HUES64 (cell line): ENCODE measurements around the gene FURIN.

Experiments used
- H3K27ac ChIP-seq: 2 replicates; pipeline ENCODE4 v1.7.0; 2013; ENCODE audit warnings: low read depth, low read length, inconsistent platforms
- H3K27me3 ChIP-seq: 2 replicates; pipeline ENCODE4 v1.6.1; 2013; ENCODE audit warnings: mild to moderate bottlenecking, low read length; ENCODE audit not compliant: insufficient read depth
- H3K36me3 ChIP-seq: 2 replicates; pipeline ENCODE4 v1.6.1; 2013; ENCODE audit warnings: mild to moderate bottlenecking, low read length; ENCODE audit not compliant: insufficient read depth
- H3K4me1 ChIP-seq: 2 replicates; pipeline ENCODE4 v1.6.1; 2013; ENCODE audit warnings: mild to moderate bottlenecking, low read length, moderate library complexity; ENCODE audit not compliant: insufficient read depth
- H3K4me3 ChIP-seq: 2 replicates; pipeline ENCODE4 v1.5.1; 2013; ENCODE audit warnings: mild to moderate bottlenecking, low read length, moderate library complexity
- H3K9ac ChIP-seq: 2 replicates; pipeline ENCODE4 v1.6.1; 2013; ENCODE audit warnings: mild to moderate bottlenecking, low read depth, low read length
- H3K9me3 ChIP-seq: 2 replicates; pipeline ENCODE4 v1.6.1; 2013; ENCODE audit warnings: low read depth, low read length; ENCODE audit not compliant: insufficient read depth
- WGBS: fragments of 150-250, 120-280 bp; methylation state at CpG from one replicate; pipeline ENCODE4 v1.1.7; 2013; ENCODE audit warnings: missing lambda C conversion rate; 5-methylcytosine and 5-hydroxymethylcytosine counted together

The FURIN gene

DNA sequence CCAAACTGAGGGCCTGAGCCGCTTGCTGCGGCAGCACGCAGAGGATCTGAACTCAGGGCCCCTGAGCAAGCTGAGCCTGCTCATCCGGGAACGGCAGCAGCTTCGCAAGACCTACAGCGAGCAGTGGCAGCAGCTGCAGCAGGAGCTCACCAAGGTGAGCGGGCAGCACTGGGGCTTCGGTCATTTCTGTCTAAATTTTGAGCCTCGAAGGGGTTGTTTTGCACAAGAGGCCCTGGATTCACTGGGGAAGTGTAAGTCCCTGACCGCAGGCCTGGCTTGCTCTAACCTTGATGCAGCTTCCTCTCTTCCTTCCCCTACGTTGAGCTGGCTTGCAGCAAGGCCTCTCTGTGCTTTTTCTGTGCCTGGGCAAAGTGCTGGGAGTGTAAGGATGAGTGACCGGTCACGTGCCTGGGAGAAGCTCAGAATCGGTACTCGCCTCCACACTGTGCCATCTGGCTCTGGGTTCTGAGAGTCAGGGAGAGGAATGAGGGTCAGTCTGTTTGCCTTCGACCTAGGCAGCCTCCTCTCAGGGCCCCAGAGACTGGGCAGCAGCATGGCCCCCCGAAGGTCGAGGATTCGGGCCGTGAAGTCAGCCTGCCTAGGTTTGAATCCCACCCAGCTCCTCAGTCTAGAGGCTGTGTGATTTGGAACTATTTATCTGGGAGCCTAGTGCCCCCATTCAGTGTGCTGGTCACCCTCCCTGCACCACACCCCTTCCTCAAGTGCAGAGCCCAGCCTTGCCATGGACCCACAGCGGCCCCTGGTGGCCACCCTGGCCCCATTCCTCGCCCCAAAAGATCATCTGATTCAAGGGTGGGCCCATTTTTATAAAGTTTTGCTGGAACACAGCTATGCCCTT, 17.3 kb downstream of the FURIN start:
- Histone ChIP-seq H3K36me3 (0 out of 2 replicates have a peak, but pooled peaks cover 1% of the 10 kb centered on the region), H3K27ac (no peak overlapping the region), H3K4me1 (peaks cover 8% of the 10 kb centered on the region), H3K9me3 (no peaks in the 10 kb centered on the region), H3K9ac (no peak overlapping the region), H3K4me3 (no peak overlapping the region), H3K27me3 (no peaks in the 10 kb centered on the region)
- WGBS = 74% methylated on average over 23 of the region's 23 CpGs

DNA sequence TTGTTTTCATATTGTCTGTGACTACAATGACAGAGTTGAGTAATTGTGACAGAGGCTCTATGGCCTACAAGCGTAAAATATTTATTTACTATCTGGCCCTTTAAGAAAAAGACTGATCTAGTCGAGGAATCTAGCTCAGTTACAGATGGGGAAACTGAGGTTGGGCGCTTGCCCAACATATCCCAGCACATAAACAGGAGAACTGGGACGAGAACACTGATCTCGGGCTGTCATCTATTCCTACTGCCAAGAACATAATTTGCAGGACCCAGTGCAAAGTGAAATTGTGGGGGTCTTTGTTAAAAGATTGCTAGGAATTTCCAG, 17.9 kb downstream of the FURIN start:
- H3K4me1 ChIP-seq = peaks cover 8% of the 10 kb centered on the region
- H3K36me3 ChIP-seq = no peaks in the 10 kb centered on the region
- no peaks in the 10 kb centered on the region for H3K27me3 ChIP-seq
- no peak overlapping the region for H3K9ac ChIP-seq
- no peaks in the 10 kb centered on the region for H3K9me3 ChIP-seq
- no peak overlapping the region for H3K27ac ChIP-seq
- WGBS = 84% methylated on average over 4 of the region's 5 CpGs
- no peak overlapping the region for H3K4me3 ChIP-seq

DNA sequence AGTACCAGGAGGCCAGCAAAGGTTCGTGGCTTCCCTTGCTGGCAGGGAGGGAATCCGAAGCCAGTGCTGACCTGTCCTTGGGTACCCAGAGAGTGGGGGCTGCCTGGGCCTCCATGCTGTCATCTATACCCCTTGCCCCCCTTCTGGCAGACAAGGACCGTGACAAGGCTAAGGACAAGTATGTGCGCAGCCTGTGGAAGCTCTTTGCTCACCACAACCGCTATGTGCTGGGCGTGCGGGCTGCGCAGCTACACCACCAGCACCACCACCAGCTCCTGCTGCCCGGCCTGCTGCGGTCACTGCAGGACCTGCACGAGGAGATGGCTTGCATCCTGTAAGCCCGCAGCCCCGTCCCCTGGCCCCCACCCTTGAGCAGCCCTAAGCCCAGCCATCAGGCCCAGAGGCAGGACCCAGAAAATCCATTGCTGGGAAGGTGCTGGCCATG, 18.7 kb downstream of the FURIN start:
- H3K36me3 ChIP-seq = no peaks in the 10 kb centered on the region
- H3K9me3 ChIP-seq = no peaks in the 10 kb centered on the region
- no peaks in the 10 kb centered on the region for H3K27me3 ChIP-seq
- H3K9ac ChIP-seq = no peak overlapping the region
- H3K4me3 ChIP-seq = no peak overlapping the region
- 94% methylated on average over 13 of the region's 13 CpGs for WGBS
- H3K4me1 ChIP-seq = peaks cover 8% of the 10 kb centered on the region
- H3K27ac ChIP-seq = no peak overlapping the region

DNA sequence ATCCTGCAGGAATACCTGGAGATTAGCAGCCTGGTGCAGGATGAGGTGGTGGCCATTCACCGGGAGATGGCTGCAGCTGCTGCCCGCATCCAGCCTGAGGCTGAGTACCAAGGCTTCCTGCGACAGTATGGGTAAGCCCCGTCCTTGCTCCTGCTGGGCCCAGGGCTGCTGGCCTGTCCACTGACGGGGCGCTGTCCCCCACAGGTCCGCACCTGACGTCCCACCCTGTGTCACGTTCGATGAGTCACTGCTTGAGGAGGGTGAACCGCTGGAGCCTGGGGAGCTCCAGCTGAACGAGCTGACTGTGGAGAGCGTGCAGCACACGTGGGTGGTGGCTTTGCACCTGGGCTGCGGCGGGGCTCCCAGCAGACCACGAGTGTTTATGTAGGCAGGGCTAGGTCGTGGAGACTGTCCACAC, 20.9 kb downstream of the FURIN start:
- Histone ChIP-seq H3K4me1 (peaks cover 5% of the 10 kb centered on the region), H3K9ac (no peak overlapping the region), H3K27ac (no peak overlapping the region), H3K9me3 (no peaks in the 10 kb centered on the region), H3K4me3 (no peak overlapping the region), H3K36me3 (peaks cover 14% of the 10 kb centered on the region; the same call in 1 of the 2 replicates), H3K27me3 (no peaks in the 10 kb centered on the region)
- WGBS = 93% methylated on average over 18 of the region's 18 CpGs

DNA sequence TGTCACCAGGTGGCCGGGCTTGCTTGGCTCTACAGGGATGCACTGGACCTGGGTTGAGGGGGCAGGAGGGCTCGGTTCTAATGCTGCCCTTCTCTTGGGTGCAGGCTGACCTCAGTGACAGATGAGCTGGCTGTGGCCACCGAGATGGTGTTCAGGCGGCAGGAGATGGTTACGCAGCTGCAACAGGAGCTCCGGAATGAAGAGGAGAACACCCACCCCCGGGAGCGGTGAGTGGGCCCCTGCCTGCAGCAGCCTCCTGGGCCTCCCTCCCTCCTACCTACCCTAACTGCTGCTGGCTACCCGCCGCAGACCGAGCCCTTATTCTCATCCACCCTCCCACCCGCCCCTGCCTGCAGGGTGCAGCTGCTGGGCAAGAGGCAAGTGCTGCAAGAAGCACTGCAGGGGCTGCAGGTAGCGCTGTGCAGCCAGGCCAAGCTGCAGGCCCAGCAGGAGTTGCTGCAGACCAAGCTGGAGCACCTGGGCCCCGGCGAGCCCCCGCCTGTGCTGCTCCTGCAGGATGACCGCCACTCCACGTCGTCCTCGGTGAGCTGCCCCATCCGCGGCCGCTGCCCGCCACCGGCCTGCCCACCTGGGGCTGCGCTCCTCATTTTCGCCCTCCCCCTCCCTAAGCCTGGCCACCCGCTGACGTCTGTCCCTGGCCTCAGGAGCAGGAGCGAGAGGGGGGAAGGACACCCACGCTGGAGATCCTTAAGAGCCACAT, 21.5 kb downstream of the FURIN start:
- Histone ChIP-seq H3K9ac (no peak overlapping the region), H3K9me3 (no peaks in the 10 kb centered on the region), H3K4me3 (no peak overlapping the region), H3K4me1 (peaks cover 5% of the 10 kb centered on the region), H3K36me3 (peaks cover 14% of the 10 kb centered on the region; the same call in 1 of the 2 replicates), H3K27ac (no peak overlapping the region), H3K27me3 (no peaks in the 10 kb centered on the region)
- 85% methylated on average over 31 of the region's 31 CpGs for WGBS

DNA sequence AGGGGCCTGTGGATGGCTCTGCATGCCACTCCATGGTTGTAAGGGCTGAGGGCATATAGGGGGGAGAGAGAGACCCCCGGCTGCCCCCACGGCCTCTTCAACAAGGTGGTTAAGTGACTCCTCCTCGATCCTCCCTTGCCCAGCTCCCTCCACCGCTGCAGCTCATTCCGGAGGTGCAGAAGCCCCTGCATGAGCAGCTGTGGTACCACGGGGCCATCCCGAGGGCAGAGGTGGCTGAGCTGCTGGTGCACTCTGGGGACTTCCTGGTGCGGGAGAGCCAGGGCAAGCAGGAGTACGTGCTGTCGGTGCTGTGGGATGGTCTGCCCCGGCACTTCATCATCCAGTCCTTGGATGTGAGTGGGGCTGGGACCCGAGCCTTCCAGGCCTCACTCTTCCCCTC, 22.5 kb downstream of the FURIN start:
- no peak overlapping the region for H3K4me3 ChIP-seq
- H3K27ac ChIP-seq = no peak overlapping the region
- no peaks in the 10 kb centered on the region for H3K9me3 ChIP-seq
- peaks cover 14% of the 10 kb centered on the region; the same call in 1 of the 2 replicates for H3K36me3 ChIP-seq
- peaks cover under 1% of the 10 kb centered on the region for H3K4me1 ChIP-seq
- no peak overlapping the region for H3K9ac ChIP-seq
- no peaks in the 10 kb centered on the region for H3K27me3 ChIP-seq
- WGBS = 88% methylated on average over 11 of the region's 12 CpGs

DNA sequence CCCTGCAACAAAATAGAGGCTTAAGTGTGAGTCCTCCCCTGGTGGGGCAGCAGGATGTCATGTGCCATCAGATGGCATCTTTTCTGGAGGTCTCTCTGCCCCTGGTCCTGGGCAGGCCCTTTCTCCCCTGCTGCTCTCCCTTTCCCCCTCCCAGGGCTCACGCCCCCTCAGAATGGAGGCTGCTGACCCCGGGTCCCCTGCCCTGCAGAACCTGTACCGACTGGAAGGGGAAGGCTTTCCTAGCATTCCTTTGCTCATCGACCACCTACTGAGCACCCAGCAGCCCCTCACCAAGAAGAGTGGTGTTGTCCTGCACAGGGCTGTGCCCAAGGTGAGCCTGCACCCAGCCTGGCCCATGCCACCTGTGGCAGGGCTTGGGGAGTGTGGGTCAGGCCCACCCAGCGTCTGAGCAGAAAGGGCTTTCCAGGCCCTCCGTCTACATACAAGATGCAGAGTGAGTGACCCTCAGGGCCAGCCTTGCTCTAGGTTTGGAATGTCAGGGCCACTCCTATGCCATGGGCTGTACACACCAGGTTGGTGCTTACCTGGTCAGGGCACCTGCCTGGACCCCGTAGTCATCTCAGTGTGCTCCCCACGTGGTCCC, 23.1 kb downstream of the FURIN start:
- Histone ChIP-seq H3K27me3 (no peaks in the 10 kb centered on the region), H3K36me3 (peaks cover 14% of the 10 kb centered on the region; the same call in 1 of the 2 replicates), H3K4me1 (no peaks in the 10 kb centered on the region), H3K9ac (no peak overlapping the region), H3K27ac (no peak overlapping the region), H3K4me3 (no peak overlapping the region), H3K9me3 (no peaks in the 10 kb centered on the region)
- 90% methylated on average over 8 of the region's 8 CpGs for WGBS

DNA sequence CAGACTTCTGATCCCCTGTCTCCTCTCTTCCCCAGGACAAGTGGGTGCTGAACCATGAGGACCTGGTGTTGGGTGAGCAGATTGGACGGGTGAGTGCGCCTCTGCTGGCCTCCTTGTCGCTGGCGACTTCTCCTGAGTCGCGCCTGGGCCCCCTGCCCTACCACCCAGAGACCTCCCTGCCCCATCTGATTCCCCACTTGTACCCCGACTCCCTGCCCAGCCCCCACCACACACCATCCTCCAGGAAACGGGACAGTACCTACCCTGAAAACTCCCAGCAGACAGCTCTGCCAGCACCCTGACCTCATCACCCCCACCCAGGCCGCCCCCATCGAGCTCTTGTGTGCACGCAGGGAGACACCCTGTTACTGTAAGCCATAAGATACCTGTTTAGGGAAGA, 23.6 kb downstream of the FURIN start:
- Histone ChIP-seq H3K9me3 (no peaks in the 10 kb centered on the region), H3K27ac (no peak overlapping the region), H3K27me3 (no peaks in the 10 kb centered on the region), H3K4me1 (no peaks in the 10 kb centered on the region), H3K9ac (no peak overlapping the region), H3K4me3 (no peak overlapping the region), H3K36me3 (peaks cover 14% of the 10 kb centered on the region; the same call in 1 of the 2 replicates)
- WGBS = 95% methylated on average over 11 of the region's 11 CpGs

DNA sequence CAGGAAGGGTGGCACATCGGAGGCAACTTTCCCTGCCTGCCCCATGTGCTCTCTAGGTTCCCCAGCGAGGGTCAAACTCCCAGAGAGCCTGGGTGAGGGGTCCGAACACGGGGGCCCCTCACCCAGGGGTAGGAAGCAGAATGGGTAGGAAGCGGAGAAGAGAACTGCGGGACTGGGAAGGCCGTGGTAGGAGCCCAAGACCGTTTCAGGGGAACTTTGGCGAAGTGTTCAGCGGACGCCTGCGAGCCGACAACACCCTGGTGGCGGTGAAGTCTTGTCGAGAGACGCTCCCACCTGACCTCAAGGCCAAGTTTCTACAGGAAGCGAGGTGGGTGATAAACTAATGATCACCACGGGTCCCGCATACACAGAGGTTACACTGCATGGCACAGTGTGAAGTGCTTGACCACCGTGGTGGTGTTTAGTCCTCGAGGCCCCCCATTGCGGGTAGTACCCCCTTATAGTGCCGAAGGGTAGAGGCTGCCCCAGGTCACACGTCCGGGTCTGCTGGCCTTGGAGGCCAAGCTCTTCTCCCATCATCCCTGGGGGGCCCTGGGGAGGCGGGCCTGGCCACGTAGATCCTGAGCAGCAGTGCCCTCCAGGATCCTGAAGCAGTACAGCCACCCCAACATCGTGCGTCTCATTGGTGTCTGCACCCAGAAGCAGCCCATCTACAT, 24.2 kb downstream of the FURIN start:
- no peaks in the 10 kb centered on the region for H3K27me3 ChIP-seq
- no peak overlapping the region for H3K4me3 ChIP-seq
- no peaks in the 10 kb centered on the region for H3K9me3 ChIP-seq
- 96% methylated on average over 29 of the region's 29 CpGs for WGBS
- H3K36me3 ChIP-seq = peaks cover 14% of the 10 kb centered on the region; the same call in 1 of the 2 replicates
- no peaks in the 10 kb centered on the region for H3K4me1 ChIP-seq
- no peak overlapping the region for H3K27ac ChIP-seq
- H3K9ac ChIP-seq = no peak overlapping the region

DNA sequence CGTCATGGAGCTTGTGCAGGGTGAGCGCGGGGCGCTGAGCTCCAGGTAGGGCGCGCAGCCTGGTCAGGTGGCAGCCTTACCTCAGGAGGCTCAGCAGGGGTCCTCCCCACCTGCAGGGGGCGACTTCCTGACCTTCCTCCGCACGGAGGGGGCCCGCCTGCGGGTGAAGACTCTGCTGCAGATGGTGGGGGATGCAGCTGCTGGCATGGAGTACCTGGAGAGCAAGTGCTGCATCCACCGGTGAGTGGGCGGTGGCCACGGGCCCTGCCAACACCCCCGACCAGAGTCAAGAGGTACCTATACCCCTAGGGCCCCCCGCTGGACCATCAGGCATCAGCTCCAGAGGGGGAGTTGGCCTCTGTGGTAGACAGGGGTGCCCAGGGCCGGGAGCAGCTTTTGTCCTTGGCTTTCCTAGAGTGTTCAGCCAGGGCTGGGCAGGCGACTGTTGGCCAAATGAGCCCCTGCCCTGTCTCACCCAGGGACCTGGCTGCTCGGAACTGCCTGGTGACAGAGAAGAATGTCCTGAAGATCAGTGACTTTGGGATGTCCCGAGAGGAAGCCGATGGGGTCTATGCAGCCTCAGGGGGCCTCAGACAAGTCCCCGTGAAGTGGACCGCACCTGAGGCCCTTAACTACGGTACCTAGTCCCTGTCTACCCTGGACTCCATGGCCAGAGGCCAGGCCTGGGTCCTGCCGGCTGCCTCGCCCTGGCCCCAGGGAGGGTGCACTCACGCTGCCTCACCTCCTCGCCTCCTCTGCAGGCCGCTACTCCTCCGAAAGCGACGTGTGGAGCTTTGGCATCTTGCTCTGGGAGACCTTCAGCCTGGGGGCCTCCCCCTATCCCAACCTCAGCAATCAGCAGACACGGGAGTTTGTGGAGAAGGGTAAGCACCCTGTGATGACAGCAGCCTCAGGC, 25.0 kb downstream of the FURIN start:
- H3K4me1 ChIP-seq = no peaks in the 10 kb centered on the region
- no peaks in the 10 kb centered on the region for H3K27me3 ChIP-seq
- WGBS = 93% methylated on average over 33 of the region's 33 CpGs
- peaks cover 14% of the 10 kb centered on the region; the same call in 1 of the 2 replicates for H3K36me3 ChIP-seq
- no peak overlapping the region for H3K4me3 ChIP-seq
- no peaks in the 10 kb centered on the region for H3K9me3 ChIP-seq
- H3K9ac ChIP-seq = no peak overlapping the region
- H3K27ac ChIP-seq = no peak overlapping the region
